DND-41 (cell line): Measurements from ENCODE around the gene PREX1.

Source experiments
- ATAC-seq: fragments of 200-7000 bp; cut with Tn5 transposase; 3 replicates; pipeline ENCODE4 v1.9.1; 2021; ENCODE audit warnings: low read depth; ENCODE audit not compliant: insufficient read depth
- DNase-seq: peaks from one replicate; pipeline ENCODE4 v3.0.0-alpha.2; 2020
- H2AFZ ChIP-seq: 2 replicates; pipeline ENCODE4 v1.6.0; 2012; ENCODE audit warnings: low read depth, low read length
- H3K27ac ChIP-seq: 2 replicates; pipeline ENCODE4 v1.5.1; 2012; ENCODE audit warnings: low read length, inconsistent platforms
- H3K27me3 ChIP-seq: fragments of 200-600 bp; sonication (generic); 2 replicates; pipeline ENCODE4 v1.6.0; 2012; ENCODE audit warnings: low read length, mild to moderate bottlenecking, inconsistent platforms; ENCODE audit not compliant: insufficient read depth, poor library complexity
- H3K36me3 ChIP-seq: 2 replicates; pipeline ENCODE4 v1.5.1; 2012; ENCODE audit warnings: low read length, inconsistent platforms; ENCODE audit not compliant: insufficient read depth
- H3K4me1 ChIP-seq: 2 replicates; pipeline ENCODE4 v1.5.1; 2012; ENCODE audit warnings: mild to moderate bottlenecking, low read length; ENCODE audit not compliant: insufficient read depth
- H3K4me2 ChIP-seq: 2 replicates; pipeline ENCODE4 v1.6.0; 2012; ENCODE audit warnings: mild to moderate bottlenecking, moderate library complexity, low read length, inconsistent platforms; ENCODE audit not compliant: insufficient read depth
- H3K4me3 ChIP-seq, 2 experiments: fragments of 200-600 bp in 1 of 2; shearing (Covaris generic) in 1 of 2; 2 replicates each; pipeline ENCODE4 v1.5.1; 2012 to 2016; ENCODE audit warnings: inconsistent platforms in 2 of 2, low read length in 2 of 2, mild to moderate bottlenecking in 2 of 2, low read depth in 1 of 2, moderate library complexity in 1 of 2
- H3K79me2 ChIP-seq: 2 replicates; pipeline ENCODE4 v1.6.0; 2012; ENCODE audit warnings: low read length, inconsistent platforms; ENCODE audit not compliant: insufficient read depth
- H3K9ac ChIP-seq: 2 replicates; pipeline ENCODE4 v1.6.0; 2012; ENCODE audit warnings: low read depth, mild to moderate bottlenecking, inconsistent platforms, low read length, moderate library complexity
- H3K9me3 ChIP-seq: 2 replicates; pipeline ENCODE4 v1.5.1; 2012; ENCODE audit warnings: low read length, moderate library complexity, mild to moderate bottlenecking, inconsistent platforms; ENCODE audit not compliant: insufficient read depth, severe bottlenecking
- H4K20me1 ChIP-seq: 2 replicates; pipeline ENCODE4 v1.6.0; 2012; ENCODE audit warnings: low read length; ENCODE audit not compliant: insufficient read depth
- EZH2 ChIP-seq: IDR thresholded peaks from 3 replicates; pipeline ENCODE4 v1.6.1; 2012; ENCODE audit warnings: borderline replicate concordance, low read depth, mild to moderate bottlenecking, moderate library complexity, low read length, inconsistent platforms; ENCODE audit not compliant: severe bottlenecking
- TF ChIP-seq, protein P1 (sequence below): IDR thresholded peaks from 2 replicates; pipeline ENCODE4 v1.5.1; 2012; ENCODE audit warnings: borderline replicate concordance, low read length, moderate library complexity, mild to moderate bottlenecking; ENCODE audit not compliant: poor library complexity, severe bottlenecking; ENCODE audit errors: extremely low read depth

The PREX1 gene

DNA sequence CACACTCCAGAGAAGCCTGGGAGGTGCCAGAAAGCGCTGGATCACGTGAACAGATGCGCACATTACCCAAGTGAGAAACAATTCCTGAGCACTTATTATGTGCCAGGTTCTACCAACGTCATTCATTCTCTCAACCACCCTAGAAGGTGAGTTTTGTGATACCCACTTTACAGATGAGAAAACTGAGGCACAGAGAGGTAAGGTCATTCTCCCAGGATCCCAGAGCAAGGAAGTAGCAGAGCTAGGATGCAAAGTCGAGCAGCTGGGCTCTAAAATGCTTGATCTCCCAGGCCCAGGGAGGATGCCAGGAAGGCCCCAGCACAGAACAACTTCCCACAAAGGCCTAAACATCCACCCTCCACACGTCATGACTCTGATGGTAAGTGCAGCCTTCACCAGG lies 85.6 kb downstream of the PREX1 start:
- Histone ChIP-seq H3K9ac (no peak overlapping the region), H2AFZ (no peak overlapping the region), H3K27ac (no peak overlapping the region), H3K4me1 (no peaks in the 10 kb centered on the region), H3K27me3 (no peaks in the 10 kb centered on the region), H3K79me2 (no peaks in the 10 kb centered on the region), H3K4me3 (no peak overlapping the region), H3K4me2 (no peak overlapping the region), H3K36me3 (no peaks in the 10 kb centered on the region), H4K20me1 (no peaks in the 10 kb centered on the region; the same call in 1 of the 2 replicates), H3K9me3 (no peaks in the 10 kb centered on the region)
- no peak for DNase-seq
- no peak for ATAC-seq
- no peak for TF ChIP-seq EZH2
- TF ChIP-seq, protein P1, sequence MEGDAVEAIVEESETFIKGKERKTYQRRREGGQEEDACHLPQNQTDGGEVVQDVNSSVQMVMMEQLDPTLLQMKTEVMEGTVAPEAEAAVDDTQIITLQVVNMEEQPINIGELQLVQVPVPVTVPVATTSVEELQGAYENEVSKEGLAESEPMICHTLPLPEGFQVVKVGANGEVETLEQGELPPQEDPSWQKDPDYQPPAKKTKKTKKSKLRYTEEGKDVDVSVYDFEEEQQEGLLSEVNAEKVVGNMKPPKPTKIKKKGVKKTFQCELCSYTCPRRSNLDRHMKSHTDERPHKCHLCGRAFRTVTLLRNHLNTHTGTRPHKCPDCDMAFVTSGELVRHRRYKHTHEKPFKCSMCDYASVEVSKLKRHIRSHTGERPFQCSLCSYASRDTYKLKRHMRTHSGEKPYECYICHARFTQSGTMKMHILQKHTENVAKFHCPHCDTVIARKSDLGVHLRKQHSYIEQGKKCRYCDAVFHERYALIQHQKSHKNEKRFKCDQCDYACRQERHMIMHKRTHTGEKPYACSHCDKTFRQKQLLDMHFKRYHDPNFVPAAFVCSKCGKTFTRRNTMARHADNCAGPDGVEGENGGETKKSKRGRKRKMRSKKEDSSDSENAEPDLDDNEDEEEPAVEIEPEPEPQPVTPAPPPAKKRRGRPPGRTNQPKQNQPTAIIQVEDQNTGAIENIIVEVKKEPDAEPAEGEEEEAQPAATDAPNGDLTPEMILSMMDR, result no peak

DNA sequence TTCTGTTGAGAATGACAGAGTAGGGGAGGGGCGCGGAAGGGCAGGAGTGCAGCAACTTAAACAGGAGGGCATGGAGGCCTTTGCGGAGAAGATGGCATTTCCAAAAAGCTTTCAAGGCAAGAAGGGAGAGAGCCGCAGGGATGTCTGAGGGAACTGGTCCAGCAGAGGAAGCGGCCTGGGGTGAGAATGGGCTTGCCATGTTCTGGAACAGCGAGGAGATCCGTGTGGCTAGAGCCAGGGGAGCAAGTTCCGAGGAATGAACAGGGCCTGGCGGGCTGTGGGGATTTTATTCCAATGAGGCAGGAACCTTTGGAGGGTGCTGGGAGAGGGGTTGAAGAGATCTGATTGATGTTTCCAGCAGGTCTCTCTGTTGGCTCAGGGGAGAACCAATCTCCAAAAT lies 86.1 kb downstream of the PREX1 start:
- DNase-seq, result no peak
- no peak for TF ChIP-seq EZH2
- TF ChIP-seq, protein P1, result no peak
- no peak overlapping the region for H3K4me2 ChIP-seq
- no peaks in the 10 kb centered on the region for H3K36me3 ChIP-seq
- H3K27ac ChIP-seq, result no peak overlapping the region
- no peak for ATAC-seq
- no peak overlapping the region for H2AFZ ChIP-seq
- H3K4me3 ChIP-seq, result no peak overlapping the region
- H3K27me3 ChIP-seq, result no peaks in the 10 kb centered on the region
- H4K20me1 ChIP-seq, result no peaks in the 10 kb centered on the region; the same call in 1 of the 2 replicates
- H3K79me2 ChIP-seq, result no peaks in the 10 kb centered on the region
- H3K9ac ChIP-seq, result no peak overlapping the region
- no peaks in the 10 kb centered on the region for H3K9me3 ChIP-seq
- no peaks in the 10 kb centered on the region for H3K4me1 ChIP-seq

DNA sequence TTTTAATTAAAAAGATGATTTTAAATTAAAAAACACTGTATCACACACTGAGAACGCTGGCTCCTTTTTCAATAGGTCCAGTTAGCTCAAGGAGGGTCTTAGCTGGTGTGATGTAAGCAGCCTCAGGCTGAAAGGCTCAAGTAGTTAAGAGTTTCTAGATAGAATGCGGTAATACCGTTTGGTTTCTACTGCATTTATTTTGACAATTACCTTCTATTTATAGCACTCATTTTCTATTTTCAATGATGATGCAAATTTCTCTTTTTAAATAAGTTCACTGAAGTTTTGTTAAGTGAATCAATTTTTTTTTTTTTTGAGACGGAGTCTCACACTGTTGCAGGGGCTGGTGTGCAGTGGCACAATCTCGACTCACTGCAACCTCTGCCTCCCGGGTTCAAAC lies 87.1 kb downstream of the PREX1 start:
- no peak for ATAC-seq
- TF ChIP-seq, protein P1, result no peak
- no peak for TF ChIP-seq EZH2
- H3K4me2 ChIP-seq, result no peak overlapping the region

DNA sequence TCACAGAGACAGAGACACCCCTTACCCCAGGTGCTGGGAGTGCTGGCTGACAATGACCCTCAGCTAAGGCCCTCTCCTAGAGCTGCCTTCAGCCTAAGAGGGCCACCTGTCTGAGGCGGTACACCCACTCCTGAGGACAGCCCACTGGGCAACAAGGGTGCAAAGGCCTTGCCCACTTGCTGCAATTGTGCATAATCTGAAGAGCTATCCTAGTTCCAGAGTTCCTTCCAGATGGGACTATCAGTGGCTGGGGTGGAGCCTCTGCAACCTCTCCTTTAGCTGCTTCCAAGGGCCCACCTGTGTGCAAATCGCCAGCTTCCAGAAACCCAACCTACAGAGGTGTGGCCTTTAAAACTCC lies 87.5 kb downstream of the PREX1 start:
- Histone ChIP-seq H3K4me2 (no peak overlapping the region), H3K36me3 (no peaks in the 10 kb centered on the region), H3K4me1 (no peaks in the 10 kb centered on the region), H3K27ac (no peak overlapping the region), H3K9ac (no peak overlapping the region), H3K9me3 (no peaks in the 10 kb centered on the region), H4K20me1 (no peaks in the 10 kb centered on the region; the same call in 1 of the 2 replicates), H3K27me3 (no peaks in the 10 kb centered on the region), H3K4me3 (no peak overlapping the region), H3K79me2 (no peaks in the 10 kb centered on the region), H2AFZ (no peak overlapping the region)
- no peak for DNase-seq
- TF ChIP-seq, protein P1, result no peak
- TF ChIP-seq EZH2, result no peak
- no peak for ATAC-seq

More for the DNA sequence above, 87.1 kb downstream of the PREX1 start:
- Histone ChIP-seq H3K36me3 (no peaks in the 10 kb centered on the region), H3K27me3 (no peaks in the 10 kb centered on the region), H3K9ac (no peak overlapping the region), H4K20me1 (no peaks in the 10 kb centered on the region; the same call in 1 of the 2 replicates), H2AFZ (no peak overlapping the region), H3K79me2 (no peaks in the 10 kb centered on the region), H3K4me1 (no peaks in the 10 kb centered on the region), H3K9me3 (no peaks in the 10 kb centered on the region), H3K27ac (no peak overlapping the region), H3K4me3 (no peak overlapping the region)
- DNase-seq, result no peak
